Large intestine (tissue), 3 donors: Measurements from ENCODE around the gene FOXB1. TPM values are rescaled to one million over a fixed set of nuclear protein-coding genes. Genes with fewer than 3 reads are reported as not detected.

Experiments
- DNase-seq, 2 donors: peaks; one replicate each; pipeline versions ENCODE4 v3.0.0 to v3.0.0-alpha.2; 2013
- H3K27ac ChIP-seq: one replicate; pipeline ENCODE4 v1.5.1; 2013; ENCODE audit warnings: low read length
- H3K27me3 ChIP-seq: 2 replicates; pipeline ENCODE4 v1.6.1; 2013; ENCODE audit warnings: low read length; ENCODE audit not compliant: control insufficient read depth, insufficient read depth
- H3K36me3 ChIP-seq: 2 replicates; pipeline ENCODE4 v1.6.1; 2013; ENCODE audit warnings: low read length; ENCODE audit not compliant: control insufficient read depth, insufficient read depth
- H3K4me1 ChIP-seq: one replicate; pipeline ENCODE4 v1.6.1; 2013; ENCODE audit warnings: low read length; ENCODE audit not compliant: control insufficient read depth, insufficient read depth
- H3K4me3 ChIP-seq: one replicate; pipeline ENCODE4 v1.5.1; 2013; ENCODE audit warnings: low read length
- H3K9me3 ChIP-seq: one replicate; pipeline ENCODE4 v1.6.1; 2013; ENCODE audit warnings: mild to moderate bottlenecking, low read depth, low read length, moderate library complexity; ENCODE audit not compliant: control insufficient read depth
- WGBS: methylation state at CpG from one replicate; pipeline ENCODE4 v1.1.5; 2013; ENCODE audit warnings: low lambda C conversion rate; ENCODE audit not compliant: insufficient coverage; 5-methylcytosine and 5-hydroxymethylcytosine counted together
- polyA plus RNA-seq: library from polyadenylated mRNA; unstranded; fragments of 120-200 nt; gene quantifications from one replicate; pipeline ENCODE4 v1.2.1, GENCODE V29; 2013

FOXB1 gene
- polyA plus RNA-seq, 1 donor = 0.03 TPM

GRCh38 chr15:59998950-59999611 is 5.0 kb upstream of the FOXB1 start:
- 0% methylated on average over 1 of the region's 6 CpGs for WGBS
- no peaks in the 10 kb centered on the region for H3K4me1 ChIP-seq
- H3K4me3 ChIP-seq = no peak overlapping the region
- H3K27me3 ChIP-seq = peaks cover 100% of the 10 kb centered on the region
- peaks cover 8% of the 10 kb centered on the region for H3K9me3 ChIP-seq
- no peak for DNase-seq
- no peak overlapping the region for H3K27ac ChIP-seq
- no peaks in the 10 kb centered on the region for H3K36me3 ChIP-seq

- peaks cover 12% of the 10 kb centered on the region for H3K9me3 ChIP-seq
- H3K27me3 ChIP-seq = peaks cover 100% of the 10 kb centered on the region
- H3K36me3 ChIP-seq = no peaks in the 10 kb centered on the region
- WGBS = 0% methylated on average over 1 of the region's 28 CpGs
- DNase-seq = no peak
- no peaks in the 10 kb centered on the region for H3K4me1 ChIP-seq
- H3K27ac ChIP-seq = no peak overlapping the region
- H3K4me3 ChIP-seq = no peak overlapping the region
Observed at GRCh38 chr15:59999612-60000112, 4.4 kb upstream of the FOXB1 start.

GRCh38 chr15:60000113-60000823 is 3.8 kb upstream of the FOXB1 start:
- Histone ChIP-seq H3K4me1 (no peaks in the 10 kb centered on the region), H3K36me3 (no peaks in the 10 kb centered on the region), H3K27me3 (peaks cover 100% of the 10 kb centered on the region), H3K9me3 (peaks cover 18% of the 10 kb centered on the region), H3K4me3 (no peak overlapping the region), H3K27ac (no peak overlapping the region)
- DNase-seq = no peak
- 7% methylated on average over 2 of the region's 33 CpGs for WGBS

GRCh38 chr15:60000824-60001609 is 3.1 kb upstream of the FOXB1 start:
- H3K27me3 ChIP-seq = peaks cover 100% of the 10 kb centered on the region
- peaks cover 23% of the 10 kb centered on the region for H3K9me3 ChIP-seq
- no peak for DNase-seq
- 40% methylated on average over 1 of the region's 19 CpGs for whole genome bisulfite sequencing
- H3K4me3 ChIP-seq = no peak overlapping the region
- H3K4me1 ChIP-seq = peaks cover 3% of the 10 kb centered on the region
- H3K27ac ChIP-seq = no peak overlapping the region
- H3K36me3 ChIP-seq = no peaks in the 10 kb centered on the region

DNA sequence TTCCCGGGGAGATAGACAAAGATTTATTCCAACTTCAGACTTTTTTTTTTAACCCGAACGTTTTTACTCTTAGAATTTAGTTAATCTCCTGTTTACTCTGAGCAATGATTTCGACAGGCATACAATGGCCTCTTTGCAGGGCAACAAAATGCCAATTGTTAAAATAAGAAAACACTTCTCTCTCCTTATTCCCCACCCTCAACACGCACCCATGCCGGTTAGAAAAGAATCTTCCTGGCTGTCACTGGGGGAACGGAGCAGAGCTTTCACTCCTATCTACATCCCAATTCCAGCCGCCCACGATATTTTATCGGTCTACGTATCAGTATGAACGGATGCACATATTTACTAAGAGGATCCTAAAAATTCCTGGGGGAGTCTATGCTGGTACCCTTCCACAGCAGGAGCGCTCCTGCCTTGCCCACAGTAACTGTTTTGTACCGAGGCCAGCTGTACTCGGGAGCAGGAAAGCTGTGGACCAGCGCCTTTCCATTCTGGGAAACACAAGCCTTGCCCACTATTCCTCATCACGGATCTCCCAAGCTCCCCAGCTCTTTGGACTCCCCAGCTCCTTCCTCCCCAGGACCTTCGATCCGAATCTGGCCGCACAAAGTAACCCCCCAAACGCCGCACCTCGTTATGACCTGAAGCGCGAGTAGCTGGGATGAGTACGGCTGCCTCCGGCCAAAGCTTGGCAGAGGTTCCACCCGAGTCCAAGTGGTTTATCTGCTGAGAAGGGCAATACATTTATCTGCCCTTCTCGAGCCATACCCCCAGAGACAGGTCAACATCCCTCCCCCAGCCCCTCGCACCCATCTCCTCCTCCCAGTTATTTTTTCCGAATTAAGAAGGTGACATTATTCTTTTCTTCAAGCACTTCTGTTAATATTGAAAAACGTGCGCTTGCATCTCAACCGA is 2.2 kb upstream of the FOXB1 start:
- Histone ChIP-seq H3K4me1 (peaks cover 5% of the 10 kb centered on the region), H3K27ac (no peak overlapping the region), H3K27me3 (peaks cover 100% of the 10 kb centered on the region), H3K4me3 (no peak overlapping the region), H3K36me3 (no peaks in the 10 kb centered on the region), H3K9me3 (peaks cover 23% of the 10 kb centered on the region)
- 6% methylated on average over 3 of the region's 34 CpGs for WGBS
- no peak for DNase-seq

DNA sequence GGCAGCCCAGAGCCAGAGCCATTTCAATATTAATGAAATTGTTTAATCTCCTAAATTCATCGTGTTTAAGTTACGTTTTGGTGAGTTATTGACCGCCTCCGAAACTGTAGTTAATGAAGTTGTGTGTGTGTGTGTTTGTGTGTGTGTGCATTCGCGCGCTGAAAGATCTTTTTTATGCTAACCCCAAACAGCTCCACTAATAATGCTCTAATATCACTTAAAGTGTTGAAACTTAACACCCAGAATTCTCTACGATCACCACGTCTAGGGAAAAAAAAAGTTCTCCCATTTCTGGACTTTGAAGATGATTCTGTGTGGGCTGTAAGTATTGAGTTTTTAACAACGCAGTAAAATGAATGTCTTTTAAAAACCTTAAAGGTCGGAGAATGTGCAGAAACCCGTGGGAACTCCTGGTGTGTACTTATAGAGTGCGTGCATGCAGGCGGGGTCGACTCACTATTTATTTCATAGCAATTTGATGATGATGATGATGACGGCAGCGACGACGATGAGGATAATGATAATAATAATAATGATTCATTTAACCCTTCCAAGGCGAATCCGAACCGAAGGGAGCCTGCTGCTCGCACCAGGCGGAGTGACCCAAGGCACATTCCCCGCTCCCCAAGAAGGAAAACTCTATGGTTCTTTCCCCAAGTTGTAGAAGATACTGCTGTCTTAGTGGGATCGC is 1.4 kb upstream of the FOXB1 start:
- peaks cover 97% of the 10 kb centered on the region for H3K27me3 ChIP-seq
- no peak overlapping the region for H3K27ac ChIP-seq
- DNase-seq = no peak
- H3K4me3 ChIP-seq = no peak overlapping the region
- H3K9me3 ChIP-seq = peaks cover 20% of the 10 kb centered on the region
- peaks cover 5% of the 10 kb centered on the region for H3K4me1 ChIP-seq
- H3K36me3 ChIP-seq = no peaks in the 10 kb centered on the region
- WGBS = no CpG with 5 or more reads among the region's 26 CpGs

- WGBS = 0% methylated on average over 2 of the region's 24 CpGs
- Histone ChIP-seq H3K4me3 (no peak overlapping the region), H3K9me3 (peaks cover 20% of the 10 kb centered on the region), H3K27me3 (peaks cover 96% of the 10 kb centered on the region), H3K4me1 (peaks cover 5% of the 10 kb centered on the region), H3K36me3 (no peaks in the 10 kb centered on the region), H3K27ac (no peak overlapping the region)
- no peak for DNase-seq
Observed at GRCh38 chr15:60003243-60004008, 685 bp upstream of the FOXB1 start.

DNA sequence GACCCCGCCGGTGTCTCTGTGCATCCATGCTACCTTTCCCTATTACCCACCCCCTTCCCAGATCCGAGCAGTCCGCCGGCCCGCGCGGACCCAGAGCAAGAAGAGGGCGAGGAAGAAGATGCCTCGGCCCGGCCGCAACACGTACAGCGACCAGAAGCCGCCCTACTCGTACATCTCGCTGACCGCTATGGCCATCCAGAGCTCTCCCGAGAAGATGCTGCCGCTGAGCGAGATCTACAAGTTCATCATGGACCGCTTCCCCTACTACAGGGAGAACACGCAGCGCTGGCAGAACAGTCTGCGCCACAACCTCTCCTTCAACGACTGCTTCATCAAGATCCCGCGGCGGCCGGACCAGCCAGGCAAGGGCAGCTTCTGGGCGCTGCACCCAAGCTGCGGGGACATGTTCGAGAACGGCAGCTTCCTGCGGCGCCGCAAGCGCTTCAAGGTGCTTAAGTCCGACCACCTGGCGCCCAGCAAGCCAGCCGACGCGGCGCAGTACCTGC is 788 bp downstream of the FOXB1 start:
- Histone ChIP-seq H3K9me3 (peaks cover 20% of the 10 kb centered on the region), H3K27me3 (peaks cover 96% of the 10 kb centered on the region), H3K36me3 (no peaks in the 10 kb centered on the region), H3K27ac (no peak overlapping the region), H3K4me3 (no peak overlapping the region), H3K4me1 (peaks cover 5% of the 10 kb centered on the region)
- no peak for DNase-seq
- no CpG with 5 or more reads among the region's 44 CpGs for WGBS
